NCI-H2081 treated with DMSO at 0.1 percent for 48 hours (cell line): ENCODE data around the gene FLT1.

Experiments used
- DNase-seq: peaks from one replicate; lab custom pipeline; 2025; lab: John Stamatoyannopoulos, UW

The FLT1 gene

GRCh38 chr13:28423010-28423409 lies 71.9 kb downstream of the FLT1 start:
- DNase-seq = no peak

- no peak for DNase-seq
These were observed 73.1 kb downstream of the FLT1 start for GRCh38 chr13:28421676-28422410.

- no peak for DNase-seq
These were observed 74.2 kb downstream of the FLT1 start for GRCh38 chr13:28420704-28421103.

GRCh38 chr13:28415994-28416421 lies 78.9 kb downstream of the FLT1 start:
- DNase-seq = no peak

GRCh38 chr13:28413999-28414398 lies 80.9 kb downstream of the FLT1 start:
- no peak for DNase-seq

GRCh38 chr13:28412981-28413380 lies 81.9 kb downstream of the FLT1 start:
- no peak for DNase-seq

GRCh38 chr13:28411831-28412353 lies 83.0 kb downstream of the FLT1 start:
- no peak for DNase-seq

GRCh38 chr13:28410096-28410495 lies 84.8 kb downstream of the FLT1 start:
- no peak for DNase-seq

GRCh38 chr13:28409648-28410047 lies 85.3 kb downstream of the FLT1 start:
- no peak for DNase-seq

- DNase-seq = no peak
These were observed 86.1 kb downstream of the FLT1 start for GRCh38 chr13:28408863-28409262.

GRCh38 chr13:28408235-28408848 lies 86.6 kb downstream of the FLT1 start:
- no peak for DNase-seq

- no peak for DNase-seq
These were observed 88.1 kb downstream of the FLT1 start for GRCh38 chr13:28406733-28407266.

GRCh38 chr13:28402057-28402381 lies 92.9 kb downstream of the FLT1 start:
- DNase-seq = no peak

- DNase-seq = no peak
These were observed 93.4 kb downstream of the FLT1 start for GRCh38 chr13:28401303-28402056.

GRCh38 chr13:28396053-28396452 lies 98.9 kb downstream of the FLT1 start:
- no peak for DNase-seq

- no peak for DNase-seq
These were observed 100.5 kb downstream of the FLT1 start for GRCh38 chr13:28394422-28394821.

- DNase-seq = no peak
These were observed 101.9 kb downstream of the FLT1 start for GRCh38 chr13:28392896-28393505.

GRCh38 chr13:28392428-28392827 lies 102.5 kb downstream of the FLT1 start:
- no peak for DNase-seq

- DNase-seq = no peak
These were observed 107.0 kb downstream of the FLT1 start for GRCh38 chr13:28387740-28388501.

- no peak for DNase-seq
These were observed 109.6 kb downstream of the FLT1 start for GRCh38 chr13:28385362-28385761.

- no peak for DNase-seq
These were observed 110.1 kb downstream of the FLT1 start for GRCh38 chr13:28384789-28385188.
